ENCODE data around the gene PIP4P1.

PIP4P1 gene

DNA sequence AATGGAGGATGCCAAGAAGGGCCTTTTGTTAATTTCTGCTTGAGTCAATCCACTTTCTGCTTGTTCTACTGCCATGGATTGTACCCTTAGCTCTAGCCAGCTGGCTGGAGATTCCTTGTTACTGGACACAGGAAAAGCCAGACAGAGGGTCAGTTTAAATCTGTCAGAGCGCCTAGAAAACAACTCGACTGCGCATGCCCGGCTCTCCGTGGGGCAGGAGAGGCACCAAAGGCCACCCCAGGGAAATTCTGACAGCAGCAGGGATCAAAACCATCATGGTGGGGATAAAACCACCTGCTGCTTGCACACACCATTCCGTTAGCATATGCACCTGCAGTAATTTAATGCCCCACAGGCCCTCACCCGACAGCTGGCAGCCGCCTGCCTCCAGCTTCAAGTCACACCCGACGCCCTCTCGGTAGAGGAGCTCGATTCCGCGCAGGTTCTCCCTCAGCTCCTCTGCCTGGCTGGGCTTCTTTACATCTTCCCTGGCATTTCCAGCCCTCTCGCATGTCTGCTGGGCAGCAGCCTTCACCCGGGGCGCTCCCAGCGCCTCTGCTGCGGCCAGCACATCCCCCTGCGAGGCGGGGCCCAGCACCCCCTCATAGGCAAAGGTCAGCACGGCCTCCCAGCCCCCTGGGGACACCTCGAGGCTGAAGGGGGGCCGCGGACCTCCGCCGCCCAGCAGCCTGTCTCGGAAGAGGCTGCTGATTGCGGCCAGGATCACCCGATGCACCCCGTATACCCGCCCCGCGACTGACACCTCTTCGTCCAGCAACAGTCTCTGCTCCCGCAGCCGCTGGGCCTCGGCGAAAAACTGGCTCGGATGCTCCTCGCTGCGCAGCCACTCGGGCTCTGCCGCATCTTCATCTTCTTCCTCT, 26.3 kb downstream of the PIP4P1 start:
- no peak for DNase-seq

DNA sequence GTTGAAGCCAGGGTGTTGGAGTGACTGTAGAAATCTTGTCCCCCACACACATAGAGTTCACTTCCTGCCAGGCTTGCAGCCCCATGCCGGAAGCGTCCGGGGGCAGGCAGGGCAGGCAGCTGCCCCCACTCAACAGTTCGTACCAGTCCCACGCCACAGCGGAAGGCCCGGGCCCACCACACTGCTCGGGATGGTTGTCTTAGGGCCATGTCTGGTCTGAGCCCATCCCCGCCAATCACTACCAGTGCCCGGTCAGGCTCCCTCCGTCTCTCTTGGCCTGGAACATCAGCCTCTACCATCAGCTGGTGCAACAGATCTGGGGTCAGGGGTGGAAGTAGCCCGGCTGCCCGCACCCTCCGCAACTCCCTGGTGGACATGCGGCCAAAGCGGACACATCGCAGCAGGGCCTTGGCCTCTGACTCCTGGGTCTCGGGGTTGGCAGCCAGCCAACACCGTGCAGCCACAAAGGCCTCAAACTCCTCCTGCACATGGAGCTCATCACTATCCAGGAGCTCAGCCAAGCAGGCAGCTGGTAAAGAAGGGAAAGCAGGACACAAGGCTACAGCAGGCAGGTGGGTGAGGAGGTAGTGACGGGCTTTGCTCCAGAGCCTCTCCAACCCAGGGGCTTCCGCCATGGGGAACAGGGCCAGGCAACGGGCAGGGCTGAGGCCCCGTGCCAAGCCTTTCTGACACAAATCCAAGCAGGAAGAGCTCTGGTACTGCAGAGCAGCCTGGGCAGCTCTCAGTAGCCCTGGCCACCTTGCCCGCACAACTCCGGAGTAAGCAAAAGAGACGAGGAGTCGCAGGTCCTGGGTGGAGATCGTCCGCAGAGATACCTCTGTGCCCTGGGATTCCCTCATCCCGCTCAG, 31.2 kb downstream of the PIP4P1 start:
- no peak for DNase-seq

DNA sequence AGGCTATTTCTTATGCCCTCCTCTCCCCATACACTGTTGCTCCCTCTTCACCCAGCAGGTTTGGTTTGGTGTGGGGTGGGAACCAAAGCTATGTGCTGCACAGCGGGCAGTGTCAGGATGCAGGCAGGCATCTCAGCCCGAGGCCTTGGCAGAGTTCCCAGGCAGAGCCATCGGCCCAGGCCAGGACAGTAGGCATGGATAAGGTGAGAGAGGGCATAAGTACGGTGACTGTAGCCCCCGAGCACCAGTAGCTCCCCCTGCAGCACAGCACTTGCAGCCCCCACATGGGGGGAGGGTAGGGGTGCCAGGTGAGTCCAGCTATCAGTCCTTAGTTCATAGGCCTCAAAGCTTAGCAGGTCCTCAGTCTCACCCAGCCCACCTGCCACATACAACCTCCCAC, 32.4 kb downstream of the PIP4P1 start:
- no peak for DNase-seq

- no peak for DNase-seq
Measured at GRCh38 chr14:20428010-20428365, 33.2 kb downstream of the PIP4P1 start.

GRCh38 chr14:20427231-20428009, 33.8 kb downstream of the PIP4P1 start:
- DNase-seq, result peak; percentile 56

DNA sequence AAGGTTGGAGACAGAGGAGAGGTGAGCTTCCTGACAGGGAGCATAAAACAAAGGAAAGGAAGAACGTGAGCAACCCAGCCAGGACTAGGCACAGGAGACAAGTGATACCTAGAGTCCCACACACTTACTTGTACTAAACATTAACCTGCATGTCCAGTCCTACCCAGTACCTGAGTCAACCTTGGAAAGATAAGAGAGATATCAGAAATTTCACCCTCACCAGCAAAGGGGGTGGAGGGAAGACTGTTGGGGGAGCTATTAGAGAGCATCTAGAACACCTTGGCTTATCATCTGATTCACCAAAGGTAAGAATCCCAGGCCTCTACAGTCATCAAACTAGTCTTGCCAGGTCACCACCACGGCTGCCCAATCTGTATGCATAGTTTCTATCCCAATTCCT, 36.4 kb downstream of the PIP4P1 start:
- no peak for DNase-seq

- no peak for DNase-seq
Measured at GRCh38 chr14:20422886-20423285, 38.3 kb downstream of the PIP4P1 start.

DNA sequence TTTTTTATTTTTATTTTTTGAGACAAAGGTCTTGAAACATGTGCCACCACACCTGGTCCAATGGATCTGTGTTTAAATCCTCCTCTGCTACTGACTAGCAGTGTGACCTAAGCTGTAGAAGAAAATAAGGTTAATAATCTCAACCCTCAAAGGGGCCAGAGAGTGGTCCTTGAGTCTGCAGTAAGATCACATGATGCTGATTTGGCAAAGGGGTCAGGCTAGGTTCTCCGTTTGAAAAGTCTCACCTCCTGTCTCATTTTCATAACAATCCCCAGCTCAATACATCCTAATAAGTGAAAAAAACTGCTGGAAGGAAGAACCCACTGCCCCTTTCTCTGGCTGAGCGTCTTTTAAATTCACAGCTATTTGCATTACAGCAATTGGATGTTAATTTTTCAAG, 40.0 kb downstream of the PIP4P1 start:
- DNase-seq, result no peak

GRCh38 chr14:20419419-20419818, 41.8 kb downstream of the PIP4P1 start:
- DNase-seq, result no peak

DNA sequence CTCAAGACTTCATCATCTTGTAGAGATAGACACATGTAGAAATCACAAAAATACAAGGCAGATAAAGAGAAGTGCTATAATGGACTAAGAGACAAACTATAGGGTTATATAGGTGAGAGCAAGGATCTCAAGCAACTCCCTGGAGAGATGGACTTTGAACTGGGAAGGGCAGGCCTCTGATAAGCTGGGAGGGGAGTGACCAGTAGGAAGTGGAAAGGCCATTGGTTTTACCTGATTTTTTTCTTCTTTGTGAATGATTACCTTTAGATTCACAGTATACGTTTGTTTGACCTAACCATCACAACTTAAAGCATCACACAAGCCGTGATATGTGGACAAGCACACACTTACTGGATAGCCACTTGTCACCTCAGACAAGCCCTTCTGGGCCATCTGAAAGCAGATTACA, 42.7 kb downstream of the PIP4P1 start:
- no peak for DNase-seq

DNA sequence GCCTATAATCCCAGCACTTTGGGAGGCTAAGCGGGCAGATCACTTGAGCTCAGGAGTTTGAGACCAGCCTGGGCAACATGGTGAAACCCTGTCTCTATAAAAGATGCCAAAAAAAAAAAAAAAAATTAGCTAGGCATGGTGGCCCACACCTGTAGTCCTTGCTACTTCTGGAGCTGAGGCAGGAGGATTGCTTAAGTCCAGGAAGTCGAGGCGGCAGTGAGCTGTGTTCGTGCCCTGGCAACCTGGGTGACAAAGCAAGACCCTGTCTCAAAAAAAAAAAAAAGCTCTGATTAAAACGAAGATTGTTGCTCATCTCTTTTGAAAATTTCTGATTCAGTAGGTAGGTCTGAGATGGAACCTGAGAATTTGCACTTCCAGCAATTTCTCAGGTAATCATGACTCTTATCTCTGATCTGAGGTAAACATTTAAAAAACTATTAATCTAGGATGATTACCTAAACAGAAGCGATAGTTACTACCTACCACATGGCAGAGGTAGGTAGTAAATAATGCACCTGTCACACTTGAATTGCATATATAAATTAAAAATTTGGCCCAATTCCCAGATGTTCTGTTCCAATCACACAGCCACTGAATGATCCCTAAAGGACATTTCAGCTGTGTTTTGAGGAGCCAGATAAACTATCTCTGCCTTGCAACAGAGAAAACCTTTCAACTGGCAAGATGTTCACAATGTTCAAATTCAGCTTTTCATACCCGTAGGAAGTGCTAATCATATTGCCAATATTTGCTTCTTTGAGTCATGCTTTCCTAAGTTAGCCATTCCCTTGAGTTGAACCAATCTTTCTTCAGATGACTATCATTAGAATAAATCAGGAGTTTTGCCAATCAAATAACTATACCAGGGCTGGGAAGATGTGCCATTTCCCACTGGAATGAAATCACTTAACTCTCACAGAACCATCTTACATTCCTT, 43.7 kb downstream of the PIP4P1 start:
- DNase-seq, result no peak

DNA sequence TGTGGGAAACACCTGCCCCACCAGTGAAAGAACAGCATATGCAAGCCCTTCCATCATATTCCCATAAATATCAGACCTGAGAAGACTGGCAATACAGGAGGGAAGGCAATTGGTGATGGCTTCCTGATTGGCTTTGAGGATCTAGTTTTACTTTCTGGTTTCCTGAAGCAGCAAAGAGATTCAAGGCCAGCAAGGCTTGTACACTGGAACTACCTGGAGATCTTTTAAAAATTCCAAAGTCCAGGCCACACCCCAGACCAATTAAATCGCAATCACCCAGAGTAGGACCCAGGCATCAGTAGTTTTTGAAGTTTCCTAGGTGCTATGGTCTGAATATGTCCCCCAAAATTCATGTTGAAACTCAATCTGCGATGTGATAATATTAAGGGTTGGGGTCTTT, 45.0 kb downstream of the PIP4P1 start:
- DNase-seq, result no peak

GRCh38 chr14:20415782-20416206, 45.4 kb downstream of the PIP4P1 start:
- peak; percentile 62 for DNase-seq

DNA sequence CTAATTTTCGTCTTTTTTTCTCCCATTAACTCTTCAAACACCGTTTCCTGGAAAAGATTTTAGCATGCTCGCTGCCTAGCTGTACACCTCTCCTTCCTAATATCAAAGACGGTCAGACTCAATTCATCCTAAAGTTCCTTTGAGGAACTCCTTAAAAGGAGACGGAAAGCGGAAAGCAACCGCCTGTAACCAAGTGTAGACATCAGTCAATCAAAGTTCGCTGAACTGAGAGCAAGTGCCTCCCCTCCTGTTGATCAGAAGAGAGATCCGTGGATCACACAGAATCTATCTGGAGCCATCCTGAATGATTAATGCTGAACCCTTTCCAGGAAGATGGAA, 47.5 kb downstream of the PIP4P1 start:
- no peak for DNase-seq

DNA sequence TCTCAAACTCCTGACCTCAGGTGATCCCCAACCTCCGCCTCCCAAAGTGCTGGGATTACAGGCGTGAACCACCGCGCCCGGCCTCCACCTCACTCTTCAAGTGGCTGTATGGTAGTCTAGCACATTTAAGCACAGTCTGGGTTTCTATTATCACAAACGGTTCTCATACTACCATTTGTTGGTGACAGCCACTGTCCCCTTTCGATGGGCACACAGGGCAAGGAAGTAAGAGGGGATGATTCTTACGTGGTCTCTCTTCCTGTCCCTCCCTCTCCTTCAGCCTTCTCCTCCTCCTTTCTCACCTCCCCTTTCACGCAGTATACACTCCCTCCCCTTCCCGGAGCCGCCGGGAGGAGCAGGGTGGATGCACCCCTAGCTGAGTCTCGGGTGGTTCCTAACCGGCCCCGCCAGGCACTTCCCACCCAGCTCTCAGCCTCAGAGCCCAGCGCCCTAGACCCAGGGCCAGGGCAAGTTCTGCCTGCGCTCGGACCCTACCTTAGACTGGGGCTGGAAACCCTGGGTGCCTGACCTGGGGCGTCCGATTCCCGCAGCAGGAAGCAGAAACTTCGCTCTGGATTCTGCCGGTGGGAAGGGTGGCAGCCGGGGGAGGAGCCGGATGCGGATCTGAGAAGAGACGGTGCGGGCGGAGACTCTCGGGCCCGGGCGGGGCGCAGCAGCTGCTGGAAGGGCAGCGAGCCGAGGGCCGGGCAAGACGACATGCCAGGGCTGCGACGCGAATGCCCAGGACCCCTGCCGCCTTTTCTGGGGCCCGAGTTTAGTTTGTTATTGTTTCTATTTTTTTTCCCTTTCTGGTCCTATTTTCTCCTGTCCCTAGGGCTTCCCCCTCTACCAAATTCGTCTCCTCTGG, 48.1 kb downstream of the PIP4P1 start, which contains the start of gene TEP1:
TEP1 (minus strand) TSS at position 626 of the 868 bp plus-strand sequence. CDS start 5,062 bp downstream, outside the sequence.
- DNase-seq, result peak; percentile 76

DNA sequence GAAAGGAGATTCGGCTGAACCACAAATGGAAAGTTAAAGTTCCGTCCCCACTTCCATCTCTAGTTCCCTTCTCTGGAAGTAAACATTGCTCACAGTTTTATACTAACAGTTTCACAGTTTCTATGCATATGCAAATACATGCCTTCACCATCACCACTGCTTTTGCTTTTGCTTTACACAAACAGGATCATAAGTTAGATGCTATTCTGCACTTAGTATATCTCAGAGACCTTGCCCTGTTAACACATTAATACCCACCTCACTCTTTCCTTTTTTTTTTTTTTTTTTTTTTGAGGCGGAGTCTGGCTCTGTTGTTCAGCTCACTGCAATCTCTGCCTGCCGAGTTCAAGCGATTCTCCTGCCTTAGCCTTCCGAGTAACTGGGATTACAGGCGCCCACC, 48.8 kb downstream of the PIP4P1 start:
- DNase-seq, result no peak

DNA sequence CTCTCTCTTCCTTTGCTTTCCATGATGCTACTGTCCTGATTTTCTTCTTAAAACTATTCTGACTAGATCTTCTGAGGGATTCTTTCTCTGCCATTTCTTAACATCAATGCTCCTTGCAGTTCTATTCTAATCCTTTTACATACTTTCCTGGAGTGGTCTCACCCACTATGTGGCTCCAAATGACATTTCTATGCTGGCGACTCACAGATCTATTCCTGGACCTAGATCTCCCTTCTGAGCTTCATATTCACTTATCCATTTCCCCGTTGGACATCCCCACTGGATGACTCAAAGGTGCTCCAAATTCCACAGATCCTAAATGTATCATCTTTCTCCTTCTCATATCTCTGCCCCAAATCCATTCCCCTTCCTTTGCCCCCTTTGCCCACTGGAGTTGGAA, 52.0 kb downstream of the PIP4P1 start:
- peak; percentile 75 for DNase-seq

Measured in fibroblast of upper back skin (primary cell).